Esophagus muscularis mucosa (tissue), 4 donors: Measurements from ENCODE around the gene C17orf114.
A peak's percentile ranks its signal among the peaks of the same experiment; 100 is the strongest.

ENCODE experiments used
- DNase-seq: peaks from one replicate; pipeline ENCODE4 v3.0.0-alpha.2; 2017; ENCODE audit errors: extremely low spot score
- H3K27ac ChIP-seq, 4 donors: fragments of 200-600 bp; sonication (generic); replicated peaks in 1 of 4; 1 replicate in 3 of 4; 2 replicates in 1 of 4; pipeline ENCODE4 v1.5.1; 2016 to 2019; ENCODE audit warnings: mild to moderate bottlenecking in 1 of 4
- H3K27me3 ChIP-seq, 4 donors: fragments of 200-600 bp; sonication (generic); one replicate each; pipeline versions ENCODE4 v1.5.1 to v1.6.0; 2016 to 2019
- H3K36me3 ChIP-seq, 4 donors: fragments of 200-600 bp; sonication (generic); one replicate each; pipeline ENCODE4 v1.5.1; 2016 to 2019
- H3K4me1 ChIP-seq, 4 donors: fragments of 200-600 bp; sonication (generic); one replicate each; pipeline ENCODE4 v1.5.1; 2016 to 2019
- H3K4me3 ChIP-seq, 4 donors: fragments of 200-600 bp; sonication (generic); 1 replicate in 2 of 4; 2 replicates in 2 of 4; pipeline ENCODE4 v1.5.1; 2016 to 2019; ENCODE audit warnings: mild to moderate bottlenecking in 4 of 4, moderate library complexity in 1 of 4
- H3K9me3 ChIP-seq, 4 donors: fragments of 200-600 bp; sonication (generic); 1 replicate in 3 of 4; 2 replicates in 1 of 4; pipeline ENCODE4 v1.5.1; 2016 to 2019
- CTCF ChIP-seq, 3 experiments: fragments of 200-600 bp in 2 of 3; fragments of 450-650 bp in 1 of 3; sonication (generic) in 2 of 3; IDR thresholded peaks; one replicate each; pipeline ENCODE4 v1.5.1; 2017 to 2019; ENCODE audit warnings: antibody characterized with exemption in 3 of 3, mild to moderate bottlenecking in 2 of 3, moderate library complexity in 1 of 3
- EP300 ChIP-seq: sonication (generic); formaldehyde crosslinking; IDR thresholded peaks from one replicate; pipeline ENCODE4 v1.6.1; 2017; ENCODE audit warnings: antibody characterized with exemption
- POLR2A ChIP-seq: fragments of 450-650 bp; IDR thresholded peaks from one replicate; pipeline ENCODE4 v1.6.1; 2017; ENCODE audit warnings: antibody characterized with exemption, moderate library complexity, mild to moderate bottlenecking, low read depth
- POLR2AphosphoS5 ChIP-seq, 2 donors: sonication (generic); formaldehyde crosslinking; IDR thresholded peaks; one replicate each; pipeline ENCODE4 v1.6.1; 2017; ENCODE audit warnings: antibody characterized with exemption in 2 of 2
- WGBS: methylation state at CpG from one replicate; pipeline ENCODE4 v1.1.5; 2018; 5-methylcytosine and 5-hydroxymethylcytosine counted together
- intact Hi-C: fragments of 100-400 bp; cut with DNase I; formaldehyde crosslinking; loops from one replicate; pipeline ENCODE4 v1.15.1; 2023

Gene C17orf114

GRCh38 chr17:4786516-4786915 is 15.6 kb downstream of the C17orf114 start:
- no peaks in the 10 kb centered on the region for H3K36me3 ChIP-seq
- TF ChIP-seq EP300 (no peak), POLR2A (no peak), CTCF (IDR thresholded peaks at IDR 0.05) (no peak), POLR2AphosphoS5 (IDR thresholded peaks at IDR 0.05) (no peak)
- peak overlapping the region in 1 of 4 donors; percentile 16 for H3K27ac ChIP-seq
- H3K9me3 ChIP-seq, result no peaks in the 10 kb centered on the region
- intact Hi-C loops, result loop anchor here (2.0 kb wide), 1 partner anchor 102 kb away; no protein-coding TSS in a partner anchor
- H3K27me3 ChIP-seq, result peaks cover 0 to 43% (median 7%) of the 10 kb centered on the region in 4 donors
- 18% methylated on average over 6 of the region's 6 CpGs for WGBS
- H3K4me3 ChIP-seq, result peak overlapping the region; percentile 31 to 50 (median 42)
- DNase-seq, result no peak
- peaks cover 36 to 50% (median 49%) of the 10 kb centered on the region in 4 donors for H3K4me1 ChIP-seq

- TF ChIP-seq CTCF (IDR thresholded peaks at IDR 0.05) (no peak), EP300 (no peak), POLR2AphosphoS5 (IDR thresholded peaks at IDR 0.05) (no peak), POLR2A (no peak)
- Histone ChIP-seq H3K9me3 (no peaks in the 10 kb centered on the region), H3K36me3 (no peaks in the 10 kb centered on the region), H3K4me1 (peaks cover 36 to 50% (median 49%) of the 10 kb centered on the region in 4 donors), H3K27ac (peak within 1 kb of the TSS in 1 of 4 donors; percentile 16), H3K27me3 (peaks cover 0 to 47% (median 9%) of the 10 kb centered on the region in 4 donors), H3K4me3 (peak within 1 kb of the TSS; percentile 31 to 50 (median 42))
- intact Hi-C loops, result loop anchor here (2.0 kb wide), 1 partner anchor 103 kb away; no protein-coding TSS in a partner anchor
- DNase-seq, result no peak
- 0% methylated on average over 4 of the region's 24 CpGs for whole genome bisulfite sequencing
Measured at GRCh38 chr17:4786106-4786511, 16.0 kb downstream of the C17orf114 start, which contains the start of gene VMO1. Gene VMO1 (minus strand): TSS chr17:4786364. CDS start chr17:4786352, 12 bp downstream.

- no peak for DNase-seq
- Histone ChIP-seq H3K4me1 (peaks cover 33 to 46% (median 45%) of the 10 kb centered on the region in 4 donors), H3K27me3 (peaks cover 0 to 53% (median 11%) of the 10 kb centered on the region in 4 donors), H3K36me3 (no peaks in the 10 kb centered on the region), H3K4me3 (peak overlapping the region; percentile 31 to 50 (median 42)), H3K27ac (no peak overlapping the region), H3K9me3 (no peaks in the 10 kb centered on the region)
- no peak for TF ChIP-seq POLR2A
- TF ChIP-seq CTCF (IDR thresholded peaks at IDR 0.05), result no peak
- no peak for TF ChIP-seq POLR2AphosphoS5 (IDR thresholded peaks at IDR 0.05)
- no peak for TF ChIP-seq EP300
- 12% methylated on average over 29 of the region's 61 CpGs for WGBS
- intact Hi-C loops, result loop anchor here (2.0 kb wide), 1 partner anchor 103 kb away; no protein-coding TSS in a partner anchor
Measured at GRCh38 chr17:4785311-4786105, 16.6 kb downstream of the C17orf114 start.

- Histone ChIP-seq H3K9me3 (no peaks in the 10 kb centered on the region), H3K36me3 (no peaks in the 10 kb centered on the region), H3K4me3 (no peak overlapping the region), H3K4me1 (peaks cover 23 to 30% (median 29%) of the 10 kb centered on the region in 4 donors), H3K27ac (no peak overlapping the region), H3K27me3 (peaks cover 0 to 79% (median 16%) of the 10 kb centered on the region in 4 donors)
- no peak for DNase-seq
- TF ChIP-seq EP300 (no peak), CTCF (IDR thresholded peaks at IDR 0.05) (no peak), POLR2A (no peak), POLR2AphosphoS5 (IDR thresholded peaks at IDR 0.05) (no peak)
- WGBS, result 42% methylated on average over 19 of the region's 28 CpGs
- intact Hi-C loops, result no loop called here
Measured at GRCh38 chr17:4782652-4783051, 19.5 kb downstream of the C17orf114 start.
